ENCODE measurements around the gene HSF4.
A peak's percentile ranks its signal among the peaks of the same experiment; 100 is the strongest.

The HSF4 gene

GRCh38 chr16:67149276-67150046, 15.1 kb upstream of the HSF4 start:
- H3K4me3 ChIP-seq (ENCODE audit: low read depth, low read length) = no peak overlapping the region
- POLR2A ChIA-PET = interaction anchor here (0.6 kb wide), 1 partner anchor 264 kb away, joined by 5 read pairs; no protein-coding TSS in a partner anchor
- 0 out of 2 replicates have a peak, but pooled peaks cover 3% of the 10 kb centered on the region for H3K4me1 ChIP-seq (ENCODE audit: control insufficient read depth, insufficient read depth, low read length)

GRCh38 chr16:67150047-67150832, 14.3 kb upstream of the HSF4 start:
- TF ChIP-seq KLF8 (tag by site-specific recombination; IDR thresholded peaks at IDR 0.05) (peak; percentile 42; the same call in 1 of the 2 replicates), ZNF311 (tag by site-specific recombination; IDR thresholded peaks at IDR 0.05; ENCODE audit: borderline replicate concordance) (no peak), HOXC10 (CRISPR knock-in tag; IDR thresholded peaks at IDR 0.05) (no peak), ZNF37A (tag by site-specific recombination; IDR thresholded peaks at IDR 0.05) (no peak), ZNF341 (tag by site-specific recombination; IDR thresholded peaks at IDR 0.05; ENCODE audit: low read depth) (no peak), KLF9 (tag by site-specific recombination; IDR thresholded peaks at IDR 0.05; ENCODE audit: low read depth) (peak; percentile 72), SP3 (tag by site-specific recombination; IDR thresholded peaks at IDR 0.05) (no peak), ZBTB8A (tag by site-specific recombination; IDR thresholded peaks at IDR 0.05) (no peak), ZNF404 (tag by site-specific recombination; IDR thresholded peaks at IDR 0.05) (no peak), GLIS1 (tag by site-specific recombination; IDR thresholded peaks at IDR 0.05) (peak; percentile 45; the same call in 1 of the 2 replicates), KLF1 (tag by site-specific recombination; IDR thresholded peaks at IDR 0.05) (peak; percentile 40)
- TF ChIP-seq, protein P1, sequence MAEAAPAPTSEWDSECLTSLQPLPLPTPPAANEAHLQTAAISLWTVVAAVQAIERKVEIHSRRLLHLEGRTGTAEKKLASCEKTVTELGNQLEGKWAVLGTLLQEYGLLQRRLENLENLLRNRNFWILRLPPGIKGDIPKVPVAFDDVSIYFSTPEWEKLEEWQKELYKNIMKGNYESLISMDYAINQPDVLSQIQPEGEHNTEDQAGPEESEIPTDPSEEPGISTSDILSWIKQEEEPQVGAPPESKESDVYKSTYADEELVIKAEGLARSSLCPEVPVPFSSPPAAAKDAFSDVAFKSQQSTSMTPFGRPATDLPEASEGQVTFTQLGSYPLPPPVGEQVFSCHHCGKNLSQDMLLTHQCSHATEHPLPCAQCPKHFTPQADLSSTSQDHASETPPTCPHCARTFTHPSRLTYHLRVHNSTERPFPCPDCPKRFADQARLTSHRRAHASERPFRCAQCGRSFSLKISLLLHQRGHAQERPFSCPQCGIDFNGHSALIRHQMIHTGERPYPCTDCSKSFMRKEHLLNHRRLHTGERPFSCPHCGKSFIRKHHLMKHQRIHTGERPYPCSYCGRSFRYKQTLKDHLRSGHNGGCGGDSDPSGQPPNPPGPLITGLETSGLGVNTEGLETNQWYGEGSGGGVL (tag by site-specific recombination; IDR thresholded peaks at IDR 0.05) = 0 out of 2 replicates have a peak, but pooled peaks have one; percentile 34
- Histone ChIP-seq H3K4me1 (ENCODE audit: control insufficient read depth, insufficient read depth, low read length) (0 out of 2 replicates have a peak, but pooled peaks cover 3% of the 10 kb centered on the region), H3K27ac (ENCODE audit: extremely low read depth, low read depth, low read length) (no peak overlapping the region), H3K9me3 (ENCODE audit: control insufficient read depth, insufficient read depth, low read depth, low read length) (no peaks in the 10 kb centered on the region), H3K4me3 (ENCODE audit: low read depth, low read length) (peak overlapping the region; percentile 31), H3K36me3 (ENCODE audit: control insufficient read depth in 2 of 2, insufficient read depth in 1 of 2, low read length in 2 of 2) (peaks cover 0 to 45% of the 10 kb centered on the region in 2 experiments; a peak in 1 of 3 replicates)
- ChIA-PET CTCF (interaction anchor here (0.7 to 1.4 kb wide), 2 partner anchors 46 to 164 kb away, joined by 3 read pairs; no protein-coding TSS in a partner anchor), POLR2A (interaction anchor here (0.8 kb wide), 1 partner anchor 34 kb away, joined by 3 read pairs; no protein-coding TSS in a partner anchor)

More at GRCh38 chr16:67149276-67150046, 15.1 kb upstream of the HSF4 start:
- no peak overlapping the region for H3K27ac ChIP-seq (ENCODE audit: extremely low read depth, low read depth, low read length)
- no peaks in the 10 kb centered on the region for H3K9me3 ChIP-seq (ENCODE audit: control insufficient read depth, insufficient read depth, low read depth, low read length)
- TF ChIP-seq ZFP3 (tag by site-specific recombination; IDR thresholded peaks at IDR 0.05; ENCODE audit: low read depth) = 0 out of 2 replicates have a peak, but pooled peaks have one; percentile 3
- TF ChIP-seq ZBTB21 (tag by site-specific recombination; IDR thresholded peaks at IDR 0.05) = no peak
- CTCF ChIA-PET = interaction anchor here (0.7 to 1.4 kb wide), 3 partner anchors 46 to 570 kb away, joined by 3 to 5 read pairs (median 3); partner anchors contain the start of gene CMTM2
- H3K36me3 ChIP-seq (ENCODE audit: control insufficient read depth in 2 of 2, insufficient read depth in 1 of 2, low read length in 2 of 2) = peaks cover 0 to 52% of the 10 kb centered on the region in 2 experiments; a peak in 1 of 3 replicates

GRCh38 chr16:67150833-67151396, 13.6 kb upstream of the HSF4 start, which contains the start of gene B3GNT9:
Gene B3GNT9, minus strand, starts transcription at chr16:67150998. Its CDS starts 513 bp downstream, at chr16:67150485.
- Histone ChIP-seq H3K36me3 (ENCODE audit: control insufficient read depth in 2 of 2, insufficient read depth in 1 of 2, low read length in 2 of 2) (peaks cover 0 to 38% of the 10 kb centered on the region in 2 experiments; a peak in 1 of 3 replicates), H3K9me3 (ENCODE audit: control insufficient read depth, insufficient read depth, low read depth, low read length) (no peaks in the 10 kb centered on the region), H3K27ac (ENCODE audit: extremely low read depth, low read depth, low read length) (no peak within 1 kb of the TSS; the same call in 1 of the 2 replicates), H3K4me1 (ENCODE audit: control insufficient read depth, insufficient read depth, low read length) (0 out of 2 replicates have a peak, but pooled peaks cover 3% of the 10 kb centered on the region), H3K4me3 (ENCODE audit: low read depth, low read length) (peak within 1 kb of the TSS; percentile 31)
- ChIA-PET CTCF (interaction anchor here (0.7 to 7.4 kb wide), 4 partner anchors 10 to 256 kb away, joined by 3 to 155 read pairs (median 6); no protein-coding TSS in a partner anchor), POLR2A (interaction anchor here (0.8 kb wide), 1 partner anchor 34 kb away, joined by 3 read pairs; no protein-coding TSS in a partner anchor)
- TF ChIP-seq ZNF133 (tag by site-specific recombination; IDR thresholded peaks at IDR 0.05) (no peak), ZNF394 (tag by site-specific recombination; IDR thresholded peaks at IDR 0.05; ENCODE audit: borderline replicate concordance) (no peak), ZFP3 (tag by site-specific recombination; IDR thresholded peaks at IDR 0.05; ENCODE audit: low read depth) (no peak), ZBTB17 (tag by site-specific recombination; IDR thresholded peaks at IDR 0.05) (0 out of 2 replicates have a peak, but pooled peaks have one; percentile 43), ZNF521 (tag by site-specific recombination; IDR thresholded peaks at IDR 0.05) (no peak), TRIM28 (IDR thresholded peaks at IDR 0.05; ENCODE audit: borderline replicate concordance, low read length) (no peak), ZNF529 (tag by site-specific recombination; IDR thresholded peaks at IDR 0.05; ENCODE audit: insufficient replicate concordance) (no peak), MYNN (tag by site-specific recombination; IDR thresholded peaks at IDR 0.05; ENCODE audit: borderline replicate concordance) (no peak), ZNF791 (tag by site-specific recombination; IDR thresholded peaks at IDR 0.05) (no peak), TCF7L2 (IDR thresholded peaks at IDR 0.05; ENCODE audit: borderline replicate concordance, low read depth, low read length) (no peak), GLI2 (tag by site-specific recombination; IDR thresholded peaks at IDR 0.05; ENCODE audit: borderline replicate concordance, low read depth) (no peak), ZNF433 (tag by site-specific recombination; IDR thresholded peaks at IDR 0.05; ENCODE audit: low read depth) (no peak), ZNF426 (tag by site-specific recombination; IDR thresholded peaks at IDR 0.05) (no peak)
